HG02885 (cell line): ENCODE measurements around the gene DRAXIN.
A peak's percentile ranks its signal among the peaks of the same experiment; 100 is the strongest.

Source experiments
- ATAC-seq: cut with Tn5 transposase; IDR thresholded peaks from one replicate; pipeline ENCODE4 v1.9.1; 2021; ENCODE audit warnings: mild to moderate bottlenecking; ENCODE audit not compliant: unreplicated experiment, poor library complexity

The DRAXIN gene

GRCh38 chr1:11654939-11655808 lies 36.3 kb upstream of the DRAXIN start:
- ATAC-seq, result peak; percentile 27

GRCh38 chr1:11657654-11658053 lies 33.9 kb upstream of the DRAXIN start:
- ATAC-seq, result no peak

- no peak for ATAC-seq
These were observed 33.0 kb upstream of the DRAXIN start for GRCh38 chr1:11658542-11658941.

GRCh38 chr1:11659748-11660147 lies 31.8 kb upstream of the DRAXIN start:
- ATAC-seq, result no peak

GRCh38 chr1:11661103-11661502 lies 30.4 kb upstream of the DRAXIN start:
- ATAC-seq, result no peak

GRCh38 chr1:11664336-11665065 lies 27.0 kb upstream of the DRAXIN start:
- peak; percentile 44 for ATAC-seq

GRCh38 chr1:11668516-11668915 lies 23.0 kb upstream of the DRAXIN start:
- no peak for ATAC-seq

GRCh38 chr1:11670747-11671146 lies 20.8 kb upstream of the DRAXIN start:
- ATAC-seq, result no peak

- no peak for ATAC-seq
These were observed 20.3 kb upstream of the DRAXIN start for GRCh38 chr1:11671205-11671543.

- ATAC-seq, result no peak
These were observed 19.8 kb upstream of the DRAXIN start for GRCh38 chr1:11671544-11672286.

- ATAC-seq, result no peak
These were observed 18.3 kb upstream of the DRAXIN start for GRCh38 chr1:11673089-11673769.

GRCh38 chr1:11674488-11674887 lies 17.0 kb upstream of the DRAXIN start:
- ATAC-seq, result no peak

- ATAC-seq, result no peak
These were observed 16.2 kb upstream of the DRAXIN start for GRCh38 chr1:11675325-11675724.

GRCh38 chr1:11676386-11677103 lies 15.0 kb upstream of the DRAXIN start:
- ATAC-seq, result no peak

GRCh38 chr1:11678442-11678841 lies 13.1 kb upstream of the DRAXIN start:
- no peak for ATAC-seq

- ATAC-seq, result peak; percentile 23
These were observed 11.0 kb upstream of the DRAXIN start for GRCh38 chr1:11680270-11681070.

GRCh38 chr1:11681071-11681771 lies 10.3 kb upstream of the DRAXIN start, which contains the start of gene MAD2L2:
Gene MAD2L2, minus strand, starts transcription at chr1:11681148. Its CDS starts 547 bp downstream, at chr1:11680601.
- peak; percentile 87 for ATAC-seq

- ATAC-seq, result no peak
These were observed 9.2 kb upstream of the DRAXIN start for GRCh38 chr1:11682287-11682771.
